ENCODE results near the gene HIVEP1.

DNA sequence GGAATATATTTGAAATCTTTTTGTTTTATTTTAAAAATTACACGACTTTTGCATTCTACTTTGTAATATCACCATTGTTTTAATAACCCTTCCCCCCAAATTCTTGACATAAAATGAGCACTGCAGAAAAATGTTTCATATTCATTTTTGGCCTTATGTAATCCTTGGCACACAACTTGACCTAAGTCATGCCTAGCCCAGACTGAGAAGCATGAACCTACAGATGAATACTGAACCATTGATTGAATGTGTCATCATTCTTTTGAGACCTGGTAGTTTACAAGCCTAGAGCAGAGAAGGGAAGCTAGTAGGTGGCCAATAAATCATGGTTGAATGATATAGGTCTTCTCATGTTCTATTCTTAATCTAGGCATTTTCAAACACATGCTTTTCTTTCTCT, 188.6 kb downstream of the HIVEP1 start:
- TF ChIP-seq EP300 (IDR thresholded peaks at IDR 0.05; ENCODE audit: borderline replicate concordance in 1 of 2, low read depth in 1 of 2, low read length in 1 of 2) (no peak), SMC3 (IDR thresholded peaks at IDR 0.05; ENCODE audit: low read depth, low read length) (no peak), GABPA (IDR thresholded peaks at IDR 0.05; ENCODE audit: low read depth) (no peak), SIN3A (IDR thresholded peaks at IDR 0.05; ENCODE audit: borderline replicate concordance, low read depth, low read length) (no peak), MEF2A (IDR thresholded peaks at IDR 0.05; ENCODE audit: borderline replicate concordance, low read depth) (no peak)

Measured in SK-N-SH (cell line).